ENCODE measurements around the gene SLX9. TPM values are rescaled to one million over a fixed set of nuclear protein-coding genes. Genes with fewer than 3 reads are reported as not detected.
"Not testable (repeated sequence)": the region's sequence is repeated elsewhere in the genome, so short reads cannot be mapped to it uniquely, and the experiment has no call there.

Gene SLX9
- total and polyA plus RNA-seq, 10 donors, result 6.1 to 35.4 (median 27.0) TPM

GRCh38 chr21:45022736-45023135, 82.9 kb downstream of the SLX9 start:
- Histone ChIP-seq H3K27me3 (replicated peaks in 1 of 7) (peaks cover 0 to 28% (median 16%) of the 10 kb centered on the region in 7 donors), H3K36me3 (no peaks in the 10 kb centered on the region), H3K4me3 (no peak overlapping the region), H3K4me1 (peaks cover 7 to 39% (median 29%) of the 10 kb centered on the region in 6 donors), H3K9me3 (peaks cover 0 to 21% (median 8%) of the 10 kb centered on the region in 8 donors), H3K27ac (no peak overlapping the region)
- TF ChIP-seq POLR2A (IDR thresholded peaks at IDR 0.05), result no peak
- no peak for TF ChIP-seq CTCF (IDR thresholded peaks at IDR 0.05 in 8 of 11, conservative IDR thresholded peaks at IDR 0.05 in 3 of 11)
- TF ChIP-seq POLR2AphosphoS5 (IDR thresholded peaks at IDR 0.05), result no peak
- WGBS, 5 donors, result 93 to 97% (median 96%) methylated on average over 5 of the region's 5 CpGs
- intact Hi-C loops (cut with DNase I; ENCODE audit: low total_unique reads), result no loop called here
- DNase-seq, result peak; percentile 48

- intact Hi-C loops (cut with DNase I; ENCODE audit: low total_unique reads), result not testable (repeated sequence)
- 86 to 93% (median 92%) methylated on average over 4 of the region's 4 CpGs for WGBS, 5 donors
Observed at GRCh38 chr21:45024516-45024915, 84.7 kb downstream of the SLX9 start.

GRCh38 chr21:45026066-45026745, 86.4 kb downstream of the SLX9 start:
- Histone ChIP-seq H3K27ac (no peak overlapping the region), H3K36me3 (no peaks in the 10 kb centered on the region), H3K4me3 (no peak overlapping the region), H3K9me3 (peaks cover 0 to 21% (median 8%) of the 10 kb centered on the region in 8 donors), H3K27me3 (replicated peaks in 1 of 7) (peaks cover 0 to 8% (median 0%) of the 10 kb centered on the region in 7 donors), H3K4me1 (peaks cover 0 to 19% (median 9%) of the 10 kb centered on the region in 6 donors)
- intact Hi-C loops (cut with DNase I; ENCODE audit: low total_unique reads), result no loop called here
- DNase-seq, result peak; percentile 51
- 89 to 95% (median 93%) methylated on average over 22 of the region's 22 CpGs for WGBS, 5 donors
- TF ChIP-seq POLR2AphosphoS5 (IDR thresholded peaks at IDR 0.05) (no peak), POLR2A (IDR thresholded peaks at IDR 0.05) (no peak), CTCF (IDR thresholded peaks at IDR 0.05 in 8 of 11, conservative IDR thresholded peaks at IDR 0.05 in 3 of 11) (no peak)

More at GRCh38 chr21:45024516-45024915, 84.7 kb downstream of the SLX9 start:
- H3K4me3 ChIP-seq; H3K27me3 ChIP-seq (replicated peaks in 1 of 7); H3K27ac ChIP-seq; H3K36me3 ChIP-seq; DNase-seq: not testable (repeated sequence)
- Histone ChIP-seq H3K4me1 (peaks cover 2 to 25% (median 15%) of the 10 kb centered on the region in 6 donors), H3K9me3 (peaks cover 0 to 21% (median 8%) of the 10 kb centered on the region in 8 donors)

Other genes with a start within 250 kb of the SLX9 start
- gene KRTAP10-12, start 242.9 kb upstream of the SLX9 start, total RNA-seq, result not detected
- not detected for gene KRTAP10-12, start 242.9 kb upstream of the SLX9 start, polyA plus RNA-seq
- gene TSPEAR, start 228.5 kb upstream of the SLX9 start, total RNA-seq, result under 1 TPM in 1 of 7 donors, not detected in 6; 0.22 TPM
- under 1 TPM in 2 of 3 donors, not detected in 1; 0.02 to 0.03 TPM for gene TSPEAR, start 228.5 kb upstream of the SLX9 start, polyA plus RNA-seq
- 100 to 1,000 TPM in 3 of 7 donors, 10 to 100 TPM in 4; 81.1 to 125 (median 93.8) TPM for gene UBE2G2, start 138.2 kb upstream of the SLX9 start, total RNA-seq
- gene UBE2G2, start 138.2 kb upstream of the SLX9 start, polyA plus RNA-seq, result 10 to 100 TPM; 39.4 to 58.0 (median 46.9) TPM
- gene SUMO3, start 122.0 kb upstream of the SLX9 start, total RNA-seq, result 100 to 1,000 TPM in 1 of 7 donors, 10 to 100 TPM in 6; 62.2 to 101 (median 68.6) TPM
- 10 to 100 TPM; 38.2 to 90.7 (median 57.9) TPM for gene SUMO3, start 122.0 kb upstream of the SLX9 start, polyA plus RNA-seq
- gene PTTG1IP, start 66.3 kb upstream of the SLX9 start, total RNA-seq, result 100 to 1,000 TPM; 121 to 189 (median 165) TPM
- gene PTTG1IP, start 66.3 kb upstream of the SLX9 start, polyA plus RNA-seq, result 10 to 100 TPM; 57.6 to 69.3 (median 64.9) TPM
- gene ITGB2, start 19.1 kb upstream of the SLX9 start, total RNA-seq, result 100 to 1,000 TPM; 285 to 754 (median 415) TPM
- gene ITGB2, start 19.1 kb upstream of the SLX9 start, polyA plus RNA-seq, result 100 to 1,000 TPM in 2 of 3 donors, 10 to 100 TPM in 1; 92.1 to 332 (median 250) TPM
- gene ADARB1, start 134.6 kb downstream of the SLX9 start, total RNA-seq, result 10 to 100 TPM; 26.0 to 50.8 (median 34.7) TPM
- 10 to 100 TPM in 2 of 3 donors, 1 to 10 TPM in 1; 9.1 to 16.9 (median 13.9) TPM for gene ADARB1, start 134.6 kb downstream of the SLX9 start, polyA plus RNA-seq